Neural progenitor cell (in vitro differentiated cells): ENCODE data around the gene DUSP23. TPM values are rescaled to one million over a fixed set of nuclear protein-coding genes. Genes with fewer than 3 reads are reported as not detected.

Experiments
- DNase-seq: peaks from one replicate; pipeline ENCODE4 v3.0.0-alpha.2; 2016; ENCODE audit warnings: low spot score
- H2AFZ ChIP-seq: fragments of 200-600 bp; sonication (generic); replicated peaks from 2 replicates; pipeline ENCODE4 v1.6.1; 2016; ENCODE audit warnings: antibody characterized with exemption
- H3F3A ChIP-seq: fragments of 200-600 bp; sonication (generic); 2 replicates; pipeline ENCODE4 v1.6.1; 2016; ENCODE audit warnings: antibody characterized with exemption, low read depth
- H3K27ac ChIP-seq: fragments of 200-600 bp; sonication (generic); 2 replicates; pipeline ENCODE4 v1.5.1; 2016; ENCODE audit warnings: mild to moderate bottlenecking
- H3K27me3 ChIP-seq: fragments of 200-600 bp; sonication (generic); 2 replicates; pipeline ENCODE4 v1.6.1; 2016; ENCODE audit warnings: mild to moderate bottlenecking, moderate library complexity
- H3K36me3 ChIP-seq: fragments of 200-600 bp; sonication (generic); 2 replicates; pipeline ENCODE4 v1.5.1; 2016
- H3K4me1 ChIP-seq: fragments of 200-600 bp; sonication (generic); 2 replicates; pipeline ENCODE4 v1.6.1; 2016; ENCODE audit warnings: mixed run types
- H3K4me2 ChIP-seq: fragments of 200-600 bp; sonication (generic); 2 replicates; pipeline ENCODE4 v1.6.1; 2016
- H3K4me3 ChIP-seq: fragments of 200-600 bp; sonication (generic); 2 replicates; pipeline ENCODE4 v1.5.1; 2016
- H3K79me2 ChIP-seq: fragments of 200-600 bp; sonication (generic); 2 replicates; pipeline ENCODE4 v1.6.1; 2016; ENCODE audit warnings: low read depth
- H3K9ac ChIP-seq: fragments of 200-600 bp; sonication (generic); 2 replicates; pipeline ENCODE4 v1.6.1; 2016
- H3K9me3 ChIP-seq: fragments of 200-600 bp; sonication (generic); 2 replicates; pipeline ENCODE4 v1.5.1; 2016; ENCODE audit warnings: low read depth
- H4K20me1 ChIP-seq: fragments of 200-600 bp; sonication (generic); 2 replicates; pipeline ENCODE4 v1.6.1; 2016; ENCODE audit warnings: low read depth
- H3K27ac Mint-ChIP-seq: 3 replicates; pipeline ENCODE4 v1.8.0; 2021; ENCODE audit warnings: mixed read lengths
- H3K27me3 Mint-ChIP-seq: 2 replicates; pipeline ENCODE4 v1.8.0; 2022; ENCODE audit warnings: low read depth, mild to moderate bottlenecking, inconsistent platforms, moderate library complexity, mixed read lengths; ENCODE audit not compliant: insufficient read depth
- H3K36me3 Mint-ChIP-seq: 3 replicates; pipeline ENCODE4 v1.8.0; 2021; ENCODE audit warnings: mixed read lengths
- H3K4me1 Mint-ChIP-seq: 3 replicates; pipeline ENCODE4 v1.8.0; 2021; ENCODE audit warnings: mixed read lengths
- H3K4me3 Mint-ChIP-seq: 3 replicates; pipeline ENCODE4 v1.8.0; 2021; ENCODE audit warnings: mild to moderate bottlenecking, moderate library complexity, mixed read lengths
- H3K9me3 Mint-ChIP-seq: 3 replicates; pipeline ENCODE4 v1.8.0; 2020; ENCODE audit warnings: mixed read lengths
- CTCF ChIP-seq: fragments of 200-600 bp; sonication (generic); IDR thresholded peaks from 2 replicates; pipeline ENCODE4 v1.5.1; 2017; ENCODE audit warnings: antibody characterized with exemption, mild to moderate bottlenecking
- EZH2 ChIP-seq: fragments of 200-600 bp; sonication (generic); IDR thresholded peaks from 2 replicates; pipeline ENCODE4 v1.6.1; 2017; ENCODE audit warnings: antibody characterized with exemption, mild to moderate bottlenecking, moderate library complexity
- EZH2phosphoT487 ChIP-seq: fragments of 200-600 bp; sonication (generic); IDR thresholded peaks from 2 replicates; pipeline ENCODE4 v1.6.1; 2017; ENCODE audit warnings: antibody characterized with exemption
- total RNA-seq: library from RNA; depleted of rRNA; stranded (reverse); fragments of >200 nt; gene quantifications from 2 replicates; pipeline ENCODE4 v1.2.3, GENCODE V29; 2015; ENCODE audit warnings: low replicate concordance

The DUSP23 gene
- total RNA-seq, 1 donor from 2014 or later = 3.1 TPM

GRCh38 chr1:159828581-159829272 lies 48.0 kb downstream of the DUSP23 start:
- H3K27ac ChIP-seq = no peak overlapping the region
- no peaks in the 10 kb centered on the region for H3K9me3 ChIP-seq
- no peak for DNase-seq
- no peak overlapping the region for H3K4me3 ChIP-seq
- Mint-ChIP-seq H3K9me3 (no peaks in the 10 kb centered on the region), H3K4me3 (no peak overlapping the region), H3K4me1 (peaks cover 36% of the 10 kb centered on the region), H3K36me3 (no peaks in the 10 kb centered on the region), H3K27ac (no peak overlapping the region), H3K27me3 (peaks cover 20% of the 10 kb centered on the region)
- peak overlapping the region; percentile 20 for H2AFZ ChIP-seq
- no peaks in the 10 kb centered on the region for H3K79me2 ChIP-seq
- TF ChIP-seq EZH2 (no peak), CTCF (no peak), EZH2phosphoT487 (no peak)
- peaks cover 19% of the 10 kb centered on the region for H3K4me1 ChIP-seq
- H4K20me1 ChIP-seq = no peaks in the 10 kb centered on the region
- no peak overlapping the region for H3K4me2 ChIP-seq
- H3K27me3 ChIP-seq = peaks cover 25% of the 10 kb centered on the region
- peaks cover 6% of the 10 kb centered on the region for H3F3A ChIP-seq
- no peak overlapping the region for H3K9ac ChIP-seq
- no peaks in the 10 kb centered on the region for H3K36me3 ChIP-seq

- Histone ChIP-seq H3K27me3 (peaks cover 30% of the 10 kb centered on the region), H3K27ac (no peak overlapping the region), H3K36me3 (no peaks in the 10 kb centered on the region), H3K4me1 (peaks cover 17% of the 10 kb centered on the region), H3K4me3 (no peak overlapping the region), H3K9me3 (no peaks in the 10 kb centered on the region), H3K79me2 (no peaks in the 10 kb centered on the region), H3F3A (peaks cover 6% of the 10 kb centered on the region), H3K9ac (no peak overlapping the region), H4K20me1 (no peaks in the 10 kb centered on the region), H2AFZ (peak overlapping the region; percentile 20), H3K4me2 (no peak overlapping the region)
- Mint-ChIP-seq H3K36me3 (no peaks in the 10 kb centered on the region), H3K9me3 (no peaks in the 10 kb centered on the region), H3K27ac (no peak overlapping the region), H3K4me3 (no peak overlapping the region), H3K27me3 (peaks cover 20% of the 10 kb centered on the region), H3K4me1 (peaks cover 35% of the 10 kb centered on the region)
- TF ChIP-seq EZH2phosphoT487 = no peak
- no peak for TF ChIP-seq EZH2
- peak; percentile 67 for TF ChIP-seq CTCF
- DNase-seq = peak; percentile 68
Observed at GRCh38 chr1:159829273-159829634, 48.5 kb downstream of the DUSP23 start.

GRCh38 chr1:159829822-159830465 lies 49.2 kb downstream of the DUSP23 start:
- peaks cover 37% of the 10 kb centered on the region for H3K27me3 ChIP-seq
- H3K4me1 Mint-ChIP-seq = peaks cover 31% of the 10 kb centered on the region
- H3K9me3 ChIP-seq = no peaks in the 10 kb centered on the region
- H3K4me3 Mint-ChIP-seq = no peak overlapping the region
- H2AFZ ChIP-seq = no peak overlapping the region
- TF ChIP-seq EZH2phosphoT487 (no peak), CTCF (no peak), EZH2 (no peak)
- H3K4me3 ChIP-seq = no peak overlapping the region
- no peaks in the 10 kb centered on the region for H3K36me3 ChIP-seq
- H4K20me1 ChIP-seq = no peaks in the 10 kb centered on the region
- H3K27ac ChIP-seq = no peak overlapping the region
- no peak for DNase-seq
- no peaks in the 10 kb centered on the region for H3K79me2 ChIP-seq
- H3K4me2 ChIP-seq = no peak overlapping the region
- peaks cover 6% of the 10 kb centered on the region for H3F3A ChIP-seq
- peaks cover 17% of the 10 kb centered on the region for H3K4me1 ChIP-seq
- peak overlapping the region; percentile 70 for H3K27ac Mint-ChIP-seq
- no peaks in the 10 kb centered on the region for H3K9me3 Mint-ChIP-seq
- H3K36me3 Mint-ChIP-seq = no peaks in the 10 kb centered on the region
- no peak overlapping the region for H3K9ac ChIP-seq
- H3K27me3 Mint-ChIP-seq = peaks cover 17% of the 10 kb centered on the region
